Subcutaneous adipose tissue (tissue), 4 donors: ENCODE data around the gene TCAIM. TPM values are rescaled to one million over a fixed set of nuclear protein-coding genes. Genes with fewer than 3 reads are reported as not detected.

Source experiments
- CTCF ChIP-seq: fragments of 450-650 bp; IDR thresholded peaks from one replicate; pipeline ENCODE4 v1.5.1; 2016; ENCODE audit warnings: low read depth, mild to moderate bottlenecking, control low read depth, antibody characterized with exemption, moderate library complexity
- total RNA-seq, 4 donors: library from RNA; depleted of rRNA; stranded (reverse); fragments of >200 nt; gene quantifications; one replicate each; pipeline ENCODE4 v1.1.0, GENCODE V29; 2016

The TCAIM gene
- total RNA-seq, 4 donors from 2014 or later, result 19.8 to 36.7 (median 26.7) TPM

- TF ChIP-seq CTCF, result no peak
Observed at GRCh38 chr3:44375450-44375849, 36.9 kb downstream of the TCAIM start.

GRCh38 chr3:44387404-44387803 is 48.8 kb downstream of the TCAIM start:
- TF ChIP-seq CTCF, result no peak

- TF ChIP-seq CTCF, result no peak
Observed at GRCh38 chr3:44392489-44392888, 53.9 kb downstream of the TCAIM start.

GRCh38 chr3:44395714-44396113 is 57.1 kb downstream of the TCAIM start:
- TF ChIP-seq CTCF, result no peak

- no peak for TF ChIP-seq CTCF
Observed at GRCh38 chr3:44396200-44397171, 57.9 kb downstream of the TCAIM start.

GRCh38 chr3:44398853-44399252 is 60.3 kb downstream of the TCAIM start:
- no peak for TF ChIP-seq CTCF

GRCh38 chr3:44400771-44401170 is 62.2 kb downstream of the TCAIM start:
- no peak for TF ChIP-seq CTCF
